B cell (primary cell): ENCODE data around the gene IFNK.

Source experiments
- EZH2 ChIP-seq: IDR thresholded peaks from 2 replicates; pipeline ENCODE4 v1.6.1; 2012; ENCODE audit warnings: borderline replicate concordance, low read depth, mild to moderate bottlenecking, moderate library complexity, low read length; ENCODE audit not compliant: insufficient read depth, poor library complexity, severe bottlenecking
- TF ChIP-seq, protein P1 (sequence below): fragments of 200-600 bp; IDR thresholded peaks from one replicate; pipeline ENCODE4 v1.8.0; 2022; ENCODE audit warnings: antibody characterized with exemption, mild to moderate bottlenecking

DNA sequence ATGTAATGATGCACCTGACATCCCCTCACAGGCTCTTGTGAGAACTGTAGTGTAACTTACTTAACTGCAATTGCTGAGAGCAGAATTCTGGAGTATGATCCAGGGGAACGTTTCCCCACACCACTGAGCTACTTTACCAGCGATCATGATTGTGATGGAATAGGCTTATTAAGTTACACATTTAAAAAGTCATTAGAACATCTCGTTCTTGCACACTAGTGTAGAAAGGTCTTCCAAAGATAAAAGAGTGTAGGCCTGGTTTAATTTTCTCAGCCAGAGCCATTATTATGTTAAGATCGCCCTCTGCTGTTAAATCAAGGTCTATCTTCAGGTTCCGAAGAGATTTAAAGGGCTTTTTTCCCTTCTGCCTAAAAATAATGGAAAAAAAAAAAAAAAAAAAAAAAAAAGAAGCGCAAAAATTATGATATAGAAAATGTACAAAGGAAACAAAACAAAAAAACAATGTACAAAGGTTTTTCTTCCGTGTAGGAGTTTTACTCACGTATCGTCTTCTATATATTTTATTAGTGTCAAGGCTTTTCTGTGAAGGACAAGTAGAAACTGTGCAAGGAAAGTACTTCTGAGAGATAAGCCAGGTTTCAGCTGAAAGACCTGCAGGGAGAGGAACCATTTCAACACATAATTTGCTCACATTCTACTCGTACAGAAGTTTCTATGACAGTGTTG lies 24.1 kb downstream of the IFNK start:
- TF ChIP-seq, protein P1, sequence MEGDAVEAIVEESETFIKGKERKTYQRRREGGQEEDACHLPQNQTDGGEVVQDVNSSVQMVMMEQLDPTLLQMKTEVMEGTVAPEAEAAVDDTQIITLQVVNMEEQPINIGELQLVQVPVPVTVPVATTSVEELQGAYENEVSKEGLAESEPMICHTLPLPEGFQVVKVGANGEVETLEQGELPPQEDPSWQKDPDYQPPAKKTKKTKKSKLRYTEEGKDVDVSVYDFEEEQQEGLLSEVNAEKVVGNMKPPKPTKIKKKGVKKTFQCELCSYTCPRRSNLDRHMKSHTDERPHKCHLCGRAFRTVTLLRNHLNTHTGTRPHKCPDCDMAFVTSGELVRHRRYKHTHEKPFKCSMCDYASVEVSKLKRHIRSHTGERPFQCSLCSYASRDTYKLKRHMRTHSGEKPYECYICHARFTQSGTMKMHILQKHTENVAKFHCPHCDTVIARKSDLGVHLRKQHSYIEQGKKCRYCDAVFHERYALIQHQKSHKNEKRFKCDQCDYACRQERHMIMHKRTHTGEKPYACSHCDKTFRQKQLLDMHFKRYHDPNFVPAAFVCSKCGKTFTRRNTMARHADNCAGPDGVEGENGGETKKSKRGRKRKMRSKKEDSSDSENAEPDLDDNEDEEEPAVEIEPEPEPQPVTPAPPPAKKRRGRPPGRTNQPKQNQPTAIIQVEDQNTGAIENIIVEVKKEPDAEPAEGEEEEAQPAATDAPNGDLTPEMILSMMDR, result peak; percentile 68
- TF ChIP-seq EZH2, result no peak
